Mammary epithelial cell (primary cell): ENCODE data around the gene HBEGF.

ENCODE experiments used
- EZH2 ChIP-seq: IDR thresholded peaks from 2 replicates; pipeline ENCODE4 v1.6.1; 2012; ENCODE audit warnings: low read length, inconsistent platforms, borderline replicate concordance
- TF ChIP-seq, protein P1 (sequence below), 2 donors: IDR thresholded peaks in 1 of 2; conservative IDR thresholded peaks in 1 of 2; 2 replicates each; pipeline ENCODE4 v1.5.1; 2011 to 2012; ENCODE audit warnings: inconsistent platforms in 2 of 2, low read length in 2 of 2, mild to moderate bottlenecking in 2 of 2, control low read depth in 1 of 2, low read depth in 1 of 2; ENCODE audit not compliant: insufficient read depth in 1 of 2; ENCODE audit errors: extremely low read depth in 1 of 2

DNA sequence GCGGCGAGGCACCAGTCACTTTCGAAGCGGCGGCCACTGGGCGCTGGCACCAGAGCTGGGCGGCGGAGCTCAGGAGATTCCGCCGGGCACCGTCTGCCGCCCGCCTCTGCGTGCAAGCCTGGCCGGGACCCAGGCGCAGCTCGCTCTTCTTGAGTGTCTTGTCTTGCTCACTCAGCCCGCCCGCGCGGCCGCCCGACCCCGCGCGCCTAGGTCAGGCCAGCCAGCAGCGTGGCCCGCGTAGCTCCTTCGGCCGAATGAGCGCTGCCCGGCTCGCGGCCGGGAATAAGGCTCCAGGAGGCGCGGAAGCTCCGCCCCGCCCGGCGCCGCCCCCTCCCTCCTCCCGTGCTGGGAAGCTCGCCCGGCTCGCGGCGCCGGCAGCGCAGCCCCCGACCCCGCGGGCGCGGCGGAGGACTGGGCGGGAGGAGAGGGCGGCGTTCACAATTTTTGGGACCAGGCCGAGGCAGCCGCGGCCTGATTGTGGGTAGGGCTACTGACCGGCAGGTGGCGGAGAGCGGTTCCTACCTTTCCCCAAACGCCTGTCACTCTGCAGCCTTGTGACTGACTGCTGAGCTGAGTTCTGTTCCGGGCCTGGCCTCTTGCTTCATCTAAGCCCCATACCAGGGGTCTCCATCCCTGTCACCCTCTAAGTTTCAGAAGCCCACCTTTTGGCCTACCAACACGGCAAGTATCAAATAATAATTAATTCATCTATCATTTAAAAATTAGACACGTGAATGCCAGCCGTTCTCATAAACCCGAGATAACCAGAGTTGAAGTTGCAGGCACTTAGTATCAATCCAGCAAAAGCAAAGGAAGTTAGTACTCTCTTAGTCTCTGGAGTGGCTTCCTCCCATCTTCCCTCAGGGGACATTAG is at the start of gene HBEGF:
- TF ChIP-seq EZH2, result no peak
- TF ChIP-seq, protein P1, sequence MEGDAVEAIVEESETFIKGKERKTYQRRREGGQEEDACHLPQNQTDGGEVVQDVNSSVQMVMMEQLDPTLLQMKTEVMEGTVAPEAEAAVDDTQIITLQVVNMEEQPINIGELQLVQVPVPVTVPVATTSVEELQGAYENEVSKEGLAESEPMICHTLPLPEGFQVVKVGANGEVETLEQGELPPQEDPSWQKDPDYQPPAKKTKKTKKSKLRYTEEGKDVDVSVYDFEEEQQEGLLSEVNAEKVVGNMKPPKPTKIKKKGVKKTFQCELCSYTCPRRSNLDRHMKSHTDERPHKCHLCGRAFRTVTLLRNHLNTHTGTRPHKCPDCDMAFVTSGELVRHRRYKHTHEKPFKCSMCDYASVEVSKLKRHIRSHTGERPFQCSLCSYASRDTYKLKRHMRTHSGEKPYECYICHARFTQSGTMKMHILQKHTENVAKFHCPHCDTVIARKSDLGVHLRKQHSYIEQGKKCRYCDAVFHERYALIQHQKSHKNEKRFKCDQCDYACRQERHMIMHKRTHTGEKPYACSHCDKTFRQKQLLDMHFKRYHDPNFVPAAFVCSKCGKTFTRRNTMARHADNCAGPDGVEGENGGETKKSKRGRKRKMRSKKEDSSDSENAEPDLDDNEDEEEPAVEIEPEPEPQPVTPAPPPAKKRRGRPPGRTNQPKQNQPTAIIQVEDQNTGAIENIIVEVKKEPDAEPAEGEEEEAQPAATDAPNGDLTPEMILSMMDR (conservative IDR thresholded peaks at IDR 0.05 in 1 of 2, IDR thresholded peaks at IDR 0.05 in 1 of 2; ENCODE audit: extremely low read depth in 1 of 2, insufficient read depth in 1 of 2, low read depth in 1 of 2, low read length in 2 of 2), result peak; percentile 46 to 69
